ENCODE measurements around the gene CWF19L2. TPM values are rescaled to one million over a fixed set of nuclear protein-coding genes. Genes with fewer than 3 reads are reported as not detected.
A peak's percentile ranks its signal among the peaks of the same experiment; 100 is the strongest.
"Not testable (repeated sequence)": the region's sequence is repeated elsewhere in the genome, so short reads cannot be mapped to it uniquely, and the experiment has no call there.

Gene CWF19L2
- 11.4 TPM for polyA plus RNA-seq (2013)

GRCh38 chr11:107457558-107458271 is at the start of gene CWF19L2:
TSS of gene CWF19L2 (minus strand) at chr11:107457825. CDS start at chr11:107457816, 9 bp downstream.
- peak; percentile 94 to 97 (median 97) for DNase-seq
- 0% methylated on average over 18 of the region's 30 CpGs for WGBS (ENCODE audit: insufficient coverage)
- ChIA-PET POLR2A (interaction anchor here (1.1 kb wide), 1 partner anchor 11 kb away, joined by 3 read pairs; no protein-coding TSS in a partner anchor), CTCF (interaction anchor here (0.7 to 2.2 kb wide), 3 partner anchors 10 to 93 kb away, joined by 3 to 6 read pairs (median 4); no protein-coding TSS in a partner anchor)
- peaks cover 6 to 14% (median 11%) of the 10 kb centered on the region in 4 experiments for H3K36me3 ChIP-seq (ENCODE audit: control insufficient read depth in 4 of 4, insufficient read depth in 4 of 4, low read length in 3 of 4)
- H3K4me1 ChIP-seq (ENCODE audit: control extremely low read depth in 1 of 4, control insufficient read depth in 4 of 4, insufficient read depth in 4 of 4, low read length in 3 of 4), result peaks cover 0 to 13% (median 8%) of the 10 kb centered on the region in 4 experiments
- H3K27me3 ChIP-seq (replicated peaks in 2 of 5; ENCODE audit: control insufficient read depth in 4 of 5, insufficient read depth in 5 of 5, low read length in 4 of 5), result no peaks in the 10 kb centered on the region
- H3K4me3 ChIP-seq (ENCODE audit: control insufficient read depth in 1 of 7, extremely low read depth in 1 of 7, insufficient read depth in 4 of 7, low read depth in 2 of 7, low read length in 6 of 7), result peak within 1 kb of the TSS; percentile 45 to 100 (median 95)
- no peaks in the 10 kb centered on the region for H3K9me3 ChIP-seq (ENCODE audit: control extremely low read depth in 1 of 5, control insufficient read depth in 4 of 5, insufficient read depth in 2 of 5, low read depth in 1 of 5, low read length in 4 of 5)
- peak within 1 kb of the TSS; percentile 60 to 93 for H3K27ac ChIP-seq (ENCODE audit: insufficient read depth in 1 of 2, low read depth in 1 of 2, low read length in 2 of 2, poor library complexity in 1 of 2, severe bottlenecking in 2 of 2)

DNA sequence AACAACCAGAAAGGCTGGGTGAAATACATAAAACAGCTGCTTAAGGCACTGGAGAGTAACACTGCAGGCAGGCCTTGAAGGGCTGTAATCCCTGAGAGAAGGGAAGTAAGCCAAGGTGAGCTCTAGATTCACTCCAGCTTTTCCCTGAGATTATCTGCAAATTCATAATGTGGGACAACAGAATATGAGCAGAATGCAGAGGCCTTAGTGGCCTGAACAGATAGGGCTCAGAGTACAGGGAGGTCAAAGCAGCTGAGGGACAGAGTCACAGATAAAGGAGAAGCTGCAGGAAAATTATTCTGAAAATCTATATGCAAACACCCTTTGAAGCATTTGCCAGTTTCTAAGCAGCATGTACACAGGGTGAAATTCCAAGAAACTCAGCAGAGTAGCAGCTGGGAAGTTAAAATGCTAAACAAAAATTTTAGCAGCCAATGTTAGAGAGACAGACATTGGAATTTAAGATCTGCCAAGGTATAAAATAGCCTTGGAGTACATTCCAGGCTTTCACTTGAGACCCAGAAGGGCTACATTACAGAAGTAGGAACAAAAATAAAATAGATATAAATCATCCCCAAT is 48.1 kb upstream of the CWF19L2 start:
- Histone ChIP-seq H3K4me3 (ENCODE audit: control insufficient read depth in 1 of 7, extremely low read depth in 1 of 7, insufficient read depth in 4 of 7, low read depth in 2 of 7, low read length in 6 of 7) (no peak overlapping the region), H3K27ac (ENCODE audit: insufficient read depth in 1 of 2, low read depth in 1 of 2, low read length in 2 of 2, poor library complexity in 1 of 2, severe bottlenecking in 2 of 2) (no peak overlapping the region), H3K9me3 (ENCODE audit: control extremely low read depth in 1 of 5, control insufficient read depth in 4 of 5, insufficient read depth in 2 of 5, low read depth in 1 of 5, low read length in 4 of 5) (peaks cover 5 to 13% (median 8%) of the 10 kb centered on the region in 5 experiments), H3K36me3 (ENCODE audit: control insufficient read depth in 4 of 4, insufficient read depth in 4 of 4, low read length in 3 of 4) (peaks cover 11 to 43% (median 22%) of the 10 kb centered on the region in 4 experiments), H3K27me3 (replicated peaks in 2 of 5; ENCODE audit: control insufficient read depth in 4 of 5, insufficient read depth in 5 of 5, low read length in 4 of 5) (no peaks in the 10 kb centered on the region), H3K4me1 (ENCODE audit: control extremely low read depth in 1 of 4, control insufficient read depth in 4 of 4, insufficient read depth in 4 of 4, low read length in 3 of 4) (no peaks in the 10 kb centered on the region)
- POLR2A ChIA-PET, result no interaction called here
- DNase-seq, result no peak
- CTCF ChIA-PET, result no interaction called here

DNA sequence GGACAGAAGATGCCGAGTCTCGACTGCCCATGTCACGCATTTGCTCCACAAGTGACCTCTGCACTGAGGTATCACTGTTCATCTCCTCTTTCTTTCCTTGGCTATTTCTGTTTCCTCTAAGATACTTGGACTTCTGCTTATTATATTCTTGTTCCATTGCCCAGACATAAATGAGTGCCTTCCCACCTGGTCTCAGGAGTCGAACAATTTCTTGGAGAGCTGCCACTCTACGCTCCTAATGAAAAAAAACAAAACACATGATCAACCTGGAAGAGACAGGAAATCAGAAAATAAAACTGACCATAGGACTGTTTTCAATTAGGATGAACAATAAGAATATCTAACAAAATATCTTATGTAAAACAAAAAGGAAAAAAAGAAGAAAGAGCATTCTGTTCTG is 47.4 kb upstream of the CWF19L2 start:
- no peak overlapping the region for H3K27ac ChIP-seq (ENCODE audit: insufficient read depth in 1 of 2, low read depth in 1 of 2, low read length in 2 of 2, poor library complexity in 1 of 2, severe bottlenecking in 2 of 2)
- CTCF ChIA-PET, result no interaction called here
- no peaks in the 10 kb centered on the region for H3K27me3 ChIP-seq (replicated peaks in 2 of 5; ENCODE audit: control insufficient read depth in 4 of 5, insufficient read depth in 5 of 5, low read length in 4 of 5)
- H3K36me3 ChIP-seq (ENCODE audit: control insufficient read depth in 4 of 4, insufficient read depth in 4 of 4, low read length in 3 of 4), result peaks cover 13 to 38% (median 19%) of the 10 kb centered on the region in 4 experiments
- no peak overlapping the region for H3K4me3 ChIP-seq (ENCODE audit: control insufficient read depth in 1 of 7, extremely low read depth in 1 of 7, insufficient read depth in 4 of 7, low read depth in 2 of 7, low read length in 6 of 7)
- DNase-seq, result no peak
- 100% methylated on average over 3 of the region's 5 CpGs for WGBS (ENCODE audit: insufficient coverage)
- peaks cover 5 to 13% (median 8%) of the 10 kb centered on the region in 5 experiments for H3K9me3 ChIP-seq (ENCODE audit: control extremely low read depth in 1 of 5, control insufficient read depth in 4 of 5, insufficient read depth in 2 of 5, low read depth in 1 of 5, low read length in 4 of 5)
- no peaks in the 10 kb centered on the region for H3K4me1 ChIP-seq (ENCODE audit: control extremely low read depth in 1 of 4, control insufficient read depth in 4 of 4, insufficient read depth in 4 of 4, low read length in 3 of 4)
- POLR2A ChIA-PET, result no interaction called here

DNA sequence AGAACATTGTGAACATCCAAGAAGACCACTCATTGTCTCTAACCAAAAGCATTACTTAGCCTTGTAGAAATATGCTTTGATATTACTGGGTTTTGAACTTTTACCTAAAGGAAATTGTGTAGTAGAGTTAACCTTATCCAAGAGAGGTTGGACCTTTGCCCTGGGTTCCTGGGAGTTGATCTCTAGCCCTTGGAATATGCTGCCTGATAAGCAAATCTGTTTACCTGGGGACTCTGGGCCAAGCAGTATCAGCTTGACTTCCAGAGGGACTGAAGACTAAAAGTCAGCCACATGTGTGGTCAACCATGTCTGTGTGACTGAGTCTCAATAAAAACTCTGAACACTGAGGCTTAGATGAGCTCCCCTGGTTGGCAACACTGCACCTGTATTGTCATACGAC is 44.1 kb upstream of the CWF19L2 start:
- Histone ChIP-seq H3K27me3 (replicated peaks in 2 of 5; ENCODE audit: control insufficient read depth in 4 of 5, insufficient read depth in 5 of 5, low read length in 4 of 5) (no peaks in the 10 kb centered on the region), H3K27ac (ENCODE audit: insufficient read depth in 1 of 2, low read depth in 1 of 2, low read length in 2 of 2, poor library complexity in 1 of 2, severe bottlenecking in 2 of 2) (no peak overlapping the region), H3K9me3 (ENCODE audit: control extremely low read depth in 1 of 5, control insufficient read depth in 4 of 5, insufficient read depth in 2 of 5, low read depth in 1 of 5, low read length in 4 of 5) (peaks cover 5 to 13% (median 8%) of the 10 kb centered on the region in 5 experiments), H3K36me3 (ENCODE audit: control insufficient read depth in 4 of 4, insufficient read depth in 4 of 4, low read length in 3 of 4) (peaks cover 13 to 36% (median 19%) of the 10 kb centered on the region in 4 experiments), H3K4me3 (ENCODE audit: control insufficient read depth in 1 of 7, extremely low read depth in 1 of 7, insufficient read depth in 4 of 7, low read depth in 2 of 7, low read length in 6 of 7) (no peak overlapping the region), H3K4me1 (ENCODE audit: control extremely low read depth in 1 of 4, control insufficient read depth in 4 of 4, insufficient read depth in 4 of 4, low read length in 3 of 4) (no peaks in the 10 kb centered on the region)
- CTCF ChIA-PET, result no interaction called here
- POLR2A ChIA-PET, result no interaction called here
- 100% methylated on average over 1 of the region's 1 CpG for WGBS (ENCODE audit: insufficient coverage)
- DNase-seq, result no peak

- H3K27me3 ChIP-seq (replicated peaks in 2 of 5; ENCODE audit: control insufficient read depth in 4 of 5, insufficient read depth in 5 of 5, low read length in 4 of 5); H3K4me3 ChIP-seq (ENCODE audit: control insufficient read depth in 1 of 7, extremely low read depth in 1 of 7, insufficient read depth in 4 of 7, low read depth in 2 of 7, low read length in 6 of 7); H3K4me1 ChIP-seq (ENCODE audit: control extremely low read depth in 1 of 4, control insufficient read depth in 4 of 4, insufficient read depth in 4 of 4, low read length in 3 of 4); POLR2A ChIA-PET; DNase-seq; H3K27ac ChIP-seq (ENCODE audit: insufficient read depth in 1 of 2, low read depth in 1 of 2, low read length in 2 of 2, poor library complexity in 1 of 2, severe bottlenecking in 2 of 2); CTCF ChIA-PET: not testable (repeated sequence)
- H3K9me3 ChIP-seq (ENCODE audit: control extremely low read depth in 1 of 5, control insufficient read depth in 4 of 5, insufficient read depth in 2 of 5, low read depth in 1 of 5, low read length in 4 of 5), result peaks cover 4 to 12% (median 7%) of the 10 kb centered on the region in 5 experiments
- peaks cover 4 to 14% (median 9%) of the 10 kb centered on the region in 4 experiments for H3K36me3 ChIP-seq (ENCODE audit: control insufficient read depth in 4 of 4, insufficient read depth in 4 of 4, low read length in 3 of 4)
- WGBS (ENCODE audit: insufficient coverage), result 92% methylated on average over 3 of the region's 7 CpGs
Observed at GRCh38 chr11:107497371-107497770, 39.7 kb upstream of the CWF19L2 start.

GRCh38 chr11:107496011-107496410 is 38.4 kb upstream of the CWF19L2 start:
- 94% methylated on average over 4 of the region's 4 CpGs for WGBS (ENCODE audit: insufficient coverage)
- Histone ChIP-seq H3K27ac (ENCODE audit: insufficient read depth in 1 of 2, low read depth in 1 of 2, low read length in 2 of 2, poor library complexity in 1 of 2, severe bottlenecking in 2 of 2) (no peak overlapping the region), H3K4me1 (ENCODE audit: control extremely low read depth in 1 of 4, control insufficient read depth in 4 of 4, insufficient read depth in 4 of 4, low read length in 3 of 4) (no peaks in the 10 kb centered on the region), H3K9me3 (ENCODE audit: control extremely low read depth in 1 of 5, control insufficient read depth in 4 of 5, insufficient read depth in 2 of 5, low read depth in 1 of 5, low read length in 4 of 5) (peaks cover 0 to under 1% (median 0%) of the 10 kb centered on the region in 5 experiments), H3K27me3 (replicated peaks in 2 of 5; ENCODE audit: control insufficient read depth in 4 of 5, insufficient read depth in 5 of 5, low read length in 4 of 5) (no peaks in the 10 kb centered on the region), H3K36me3 (ENCODE audit: control insufficient read depth in 4 of 4, insufficient read depth in 4 of 4, low read length in 3 of 4) (peaks cover 0 to 2% (median 0%) of the 10 kb centered on the region in 4 experiments), H3K4me3 (ENCODE audit: control insufficient read depth in 1 of 7, extremely low read depth in 1 of 7, insufficient read depth in 4 of 7, low read depth in 2 of 7, low read length in 6 of 7) (no peak overlapping the region)
- ChIA-PET POLR2A (no interaction called here), CTCF (no interaction called here)
- DNase-seq, result no peak

DNA sequence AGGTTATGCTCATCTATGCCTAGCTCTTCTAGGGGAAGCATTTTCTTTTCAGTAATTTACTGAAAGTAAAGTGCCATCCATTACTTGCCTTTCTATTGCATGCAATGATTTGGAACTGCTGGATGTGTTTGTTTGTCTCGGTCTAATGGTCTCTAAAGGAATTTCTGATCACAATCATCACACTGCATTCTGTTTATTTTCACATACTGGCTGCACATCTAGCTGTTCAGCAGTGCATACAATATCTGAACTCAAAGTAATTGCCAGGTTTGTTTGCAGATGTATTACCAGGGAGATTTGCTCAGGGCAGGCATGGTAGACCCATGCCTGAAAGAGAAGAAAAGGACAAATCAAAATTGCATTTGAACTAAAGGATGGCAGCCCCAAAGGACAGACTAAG is 36.4 kb upstream of the CWF19L2 start:
- POLR2A ChIA-PET, result no interaction called here
- H3K27ac ChIP-seq (ENCODE audit: insufficient read depth in 1 of 2, low read depth in 1 of 2, low read length in 2 of 2, poor library complexity in 1 of 2, severe bottlenecking in 2 of 2), result no peak overlapping the region
- H3K27me3 ChIP-seq (replicated peaks in 2 of 5; ENCODE audit: control insufficient read depth in 4 of 5, insufficient read depth in 5 of 5, low read length in 4 of 5), result peaks cover 0 to under 1% (median 0%) of the 10 kb centered on the region in 5 experiments
- no CpG with 5 or more reads among the region's 1 CpG for WGBS (ENCODE audit: insufficient coverage)
- H3K36me3 ChIP-seq (ENCODE audit: control insufficient read depth in 4 of 4, insufficient read depth in 4 of 4, low read length in 3 of 4), result no peaks in the 10 kb centered on the region
- no peak for DNase-seq
- no peaks in the 10 kb centered on the region for H3K9me3 ChIP-seq (ENCODE audit: control extremely low read depth in 1 of 5, control insufficient read depth in 4 of 5, insufficient read depth in 2 of 5, low read depth in 1 of 5, low read length in 4 of 5)
- CTCF ChIA-PET, result no interaction called here
- no peaks in the 10 kb centered on the region for H3K4me1 ChIP-seq (ENCODE audit: control extremely low read depth in 1 of 4, control insufficient read depth in 4 of 4, insufficient read depth in 4 of 4, low read length in 3 of 4)
- H3K4me3 ChIP-seq (ENCODE audit: control insufficient read depth in 1 of 7, extremely low read depth in 1 of 7, insufficient read depth in 4 of 7, low read depth in 2 of 7, low read length in 6 of 7), result no peak overlapping the region

All from common myeloid progenitor, CD34-positive (primary cell).